Measurements from ENCODE around the gene COL7A1. TPM values are rescaled to one million over a fixed set of nuclear protein-coding genes. Genes with fewer than 3 reads are reported as not detected.
A peak's percentile ranks its signal among the peaks of the same experiment; 100 is the strongest.

COL7A1 gene
- polyA plus RNA-seq (ENCODE audit: insufficient read length in 3 of 3) = 10 to 100 TPM; 15.5 to 31.0 (median 30.0) TPM
- long read RNA-seq, donor 1 = 0 reads
- long read RNA-seq, donor 2 = 0 reads
- long read RNA-seq, donor 3 = 0 reads
- long read RNA-seq, donor 4, partial matches to known transcripts = 0 of 1 reads
- long read RNA-seq, donor 4, other reads (novel, unspliced or antisense) = 0 of 1 reads
- long read RNA-seq, donor 5 = 0 reads
- long read RNA-seq, donor 6, partial matches to known transcripts = 0 of 2 reads
- long read RNA-seq, donor 6, other reads (novel, unspliced or antisense) = 0 of 2 reads
- long read RNA-seq, donor 7, partial matches to known transcripts = 0 of 1 reads
- long read RNA-seq, donor 7, other reads (novel, unspliced or antisense) = 0 of 1 reads
- long read RNA-seq, donor 8, partial matches to known transcripts = 0 of 4 reads
- long read RNA-seq, donor 8, other reads (novel, unspliced or antisense) = 0 of 4 reads
- long read RNA-seq, donor 9 = 0 reads
- long read RNA-seq, donor 10, partial matches to known transcripts = 0 of 1 reads
- long read RNA-seq, donor 10, other reads (novel, unspliced or antisense) = 0 of 1 reads
- long read RNA-seq, donor 11 = 0 reads
- long read RNA-seq, donor 12 = 0 reads
- long read RNA-seq, donor 13 = 0 reads
- long read RNA-seq, donor 14 = 0 reads
- long read RNA-seq, donor 15, partial matches to known transcripts = 0 of 1 reads
- long read RNA-seq, donor 15, other reads (novel, unspliced or antisense) = 0 of 1 reads
- long read RNA-seq, donor 16, partial matches to known transcripts = 0 of 1 reads
- long read RNA-seq, donor 16, other reads (novel, unspliced or antisense) = 0 of 1 reads

DNA sequence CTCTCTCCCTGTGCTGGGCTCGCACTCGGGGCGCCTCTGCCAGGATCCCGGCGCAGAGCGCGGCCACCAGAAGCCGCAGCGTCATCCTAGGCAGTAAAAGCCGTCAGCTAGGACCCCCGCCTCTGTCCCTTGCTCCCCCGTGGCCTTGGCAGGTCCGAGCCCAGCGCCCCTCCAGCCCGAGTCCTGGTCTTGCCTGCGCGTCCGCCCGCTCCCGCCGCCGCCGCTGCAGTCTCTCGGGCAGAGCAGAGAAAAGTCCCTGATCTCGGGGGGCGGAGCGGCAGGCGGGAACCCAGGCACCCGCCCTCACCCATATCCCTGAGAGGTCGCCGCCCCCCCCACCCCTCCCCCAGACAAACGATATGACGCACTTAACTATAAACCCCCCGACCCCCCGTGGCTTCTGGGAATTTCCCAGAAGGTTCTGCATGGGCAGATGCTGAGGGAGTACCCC, at the start of gene COL7A1:
Gene COL7A1 (minus strand): TSS at position 255 of the 451 bp plus-strand sequence. CDS start 170 bp downstream, at position 85.
- DNase-seq (ENCODE audit: extremely low read depth in 1 of 11, low read depth in 9 of 11, low spot score in 4 of 11) = peak in 2 of 11 donors; percentile 15 to 25

DNA sequence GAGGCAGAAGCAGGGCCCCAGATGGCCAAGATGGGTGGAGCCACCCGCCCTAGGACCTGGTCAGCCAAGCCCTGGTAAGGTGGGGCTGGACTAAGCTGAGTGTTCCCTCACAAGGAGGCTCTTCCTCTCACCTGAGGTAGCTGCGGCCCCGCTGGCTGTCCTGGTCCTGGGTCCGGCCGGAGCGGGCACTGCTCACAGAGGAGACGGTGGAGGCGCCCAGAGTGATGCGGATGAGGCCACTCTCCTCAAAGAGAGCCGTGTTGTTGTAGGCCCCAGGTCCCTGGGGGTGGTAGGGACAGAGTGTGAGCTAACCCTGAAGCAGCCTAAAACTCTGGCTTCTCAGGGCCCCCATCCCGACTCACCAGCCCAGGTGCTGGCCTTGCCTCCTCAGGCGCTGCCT, 47.5 kb upstream of the COL7A1 start:
- DNase-seq (ENCODE audit: extremely low read depth in 1 of 11, low read depth in 9 of 11, low spot score in 4 of 11) = no peak

DNA sequence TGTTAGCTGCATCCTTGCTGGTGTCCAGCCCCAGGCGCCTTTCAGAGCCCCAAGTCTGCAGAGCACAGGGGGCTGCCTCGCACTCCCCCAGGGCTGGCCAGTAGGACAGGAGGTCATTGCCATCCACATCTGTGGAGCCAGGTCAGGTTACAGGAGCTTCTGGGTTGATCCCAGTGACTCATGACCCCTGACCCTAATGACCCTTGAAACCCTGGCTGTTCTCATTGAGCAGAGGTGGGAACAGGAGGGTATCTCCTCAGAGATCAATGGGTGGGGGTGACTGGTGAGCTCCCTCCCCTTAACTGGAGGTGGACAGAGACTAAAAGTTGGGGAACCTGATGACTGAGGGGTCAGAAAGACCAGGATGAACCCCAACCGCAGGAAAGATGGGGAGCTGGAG, 46.3 kb upstream of the COL7A1 start:
- no peak for DNase-seq (ENCODE audit: extremely low read depth in 1 of 11, low read depth in 9 of 11, low spot score in 4 of 11)

DNA sequence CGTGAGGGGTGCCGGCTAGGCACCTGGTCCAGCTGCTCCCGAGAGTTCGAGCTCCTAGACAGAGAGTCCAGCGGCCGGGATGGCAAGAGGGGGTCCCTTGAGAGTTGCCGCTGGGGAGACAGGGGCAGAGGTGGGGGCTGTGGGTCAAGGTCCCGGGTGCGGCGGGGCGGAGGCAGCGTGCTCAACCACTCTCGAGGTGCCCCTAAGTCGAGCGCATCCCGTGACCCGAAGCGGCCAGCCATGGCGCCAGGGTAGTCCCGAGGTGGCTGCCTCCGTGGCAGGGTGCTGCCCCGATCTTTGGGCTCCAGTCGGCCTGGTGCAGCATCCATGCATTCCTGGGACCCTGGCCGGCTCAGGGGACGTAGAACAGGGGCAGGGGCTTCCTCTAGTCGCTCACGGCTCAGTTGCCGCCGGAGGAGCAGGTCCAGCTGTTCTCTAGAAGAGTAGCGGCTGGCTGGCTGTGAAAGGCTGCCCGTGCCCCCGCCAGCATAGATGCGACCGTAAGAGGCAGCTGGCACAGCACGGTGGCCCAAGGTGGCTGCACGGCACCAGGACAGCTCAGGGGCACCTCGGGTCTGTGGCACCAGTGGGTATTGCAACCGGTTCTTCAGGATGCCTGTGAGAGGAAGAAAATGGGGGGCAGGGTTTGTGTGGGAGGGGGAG, 44.9 kb upstream of the COL7A1 start:
- no peak for DNase-seq (ENCODE audit: extremely low read depth in 1 of 11, low read depth in 9 of 11, low spot score in 4 of 11)

DNA sequence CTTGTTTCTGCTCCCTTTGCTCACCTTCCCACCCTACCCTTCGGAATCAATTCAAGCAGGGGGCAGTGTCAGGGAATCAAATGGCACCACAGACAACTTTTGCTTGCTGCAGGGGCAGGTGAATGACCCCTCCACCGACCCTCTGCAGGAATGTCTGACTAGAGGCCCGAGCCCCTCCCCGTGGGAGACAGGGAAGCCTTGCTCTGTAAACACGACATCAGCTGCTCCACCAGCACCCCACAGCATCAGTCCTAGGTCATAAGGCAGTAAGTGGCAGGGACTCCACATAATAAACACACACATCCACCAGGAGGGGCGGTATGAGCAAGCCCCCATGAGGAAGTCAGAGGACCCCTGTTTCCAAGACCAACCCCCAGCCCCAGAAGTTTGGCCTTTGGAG, 42.2 kb upstream of the COL7A1 start:
- no peak for DNase-seq (ENCODE audit: extremely low read depth in 1 of 11, low read depth in 9 of 11, low spot score in 4 of 11)

DNA sequence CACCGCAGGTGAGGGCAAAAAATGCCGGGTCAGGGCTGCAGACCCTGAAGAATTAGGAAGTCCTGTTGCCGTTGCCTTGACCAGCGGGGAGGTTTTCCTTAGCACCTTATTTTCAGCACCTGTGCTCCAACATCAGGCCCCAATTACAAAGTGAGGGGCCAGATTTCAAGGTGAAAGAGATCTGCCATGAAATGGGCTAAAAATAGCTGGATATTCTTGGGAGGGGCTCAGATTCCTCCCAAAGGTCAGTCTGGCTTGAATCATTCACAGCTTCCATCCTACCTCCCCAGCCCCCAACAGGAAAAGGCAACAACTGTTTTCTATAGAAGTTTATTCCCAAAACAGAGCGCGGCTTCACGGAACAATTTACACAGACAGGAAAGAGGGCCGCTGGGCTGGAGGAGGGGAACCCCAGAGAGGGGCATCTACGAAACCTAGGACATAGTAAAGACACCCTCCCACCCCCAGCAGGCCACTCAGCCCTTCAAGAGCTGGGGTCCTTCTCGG, 41.1 kb upstream of the COL7A1 start:
- no peak for DNase-seq (ENCODE audit: extremely low read depth in 1 of 11, low read depth in 9 of 11, low spot score in 4 of 11)

DNA sequence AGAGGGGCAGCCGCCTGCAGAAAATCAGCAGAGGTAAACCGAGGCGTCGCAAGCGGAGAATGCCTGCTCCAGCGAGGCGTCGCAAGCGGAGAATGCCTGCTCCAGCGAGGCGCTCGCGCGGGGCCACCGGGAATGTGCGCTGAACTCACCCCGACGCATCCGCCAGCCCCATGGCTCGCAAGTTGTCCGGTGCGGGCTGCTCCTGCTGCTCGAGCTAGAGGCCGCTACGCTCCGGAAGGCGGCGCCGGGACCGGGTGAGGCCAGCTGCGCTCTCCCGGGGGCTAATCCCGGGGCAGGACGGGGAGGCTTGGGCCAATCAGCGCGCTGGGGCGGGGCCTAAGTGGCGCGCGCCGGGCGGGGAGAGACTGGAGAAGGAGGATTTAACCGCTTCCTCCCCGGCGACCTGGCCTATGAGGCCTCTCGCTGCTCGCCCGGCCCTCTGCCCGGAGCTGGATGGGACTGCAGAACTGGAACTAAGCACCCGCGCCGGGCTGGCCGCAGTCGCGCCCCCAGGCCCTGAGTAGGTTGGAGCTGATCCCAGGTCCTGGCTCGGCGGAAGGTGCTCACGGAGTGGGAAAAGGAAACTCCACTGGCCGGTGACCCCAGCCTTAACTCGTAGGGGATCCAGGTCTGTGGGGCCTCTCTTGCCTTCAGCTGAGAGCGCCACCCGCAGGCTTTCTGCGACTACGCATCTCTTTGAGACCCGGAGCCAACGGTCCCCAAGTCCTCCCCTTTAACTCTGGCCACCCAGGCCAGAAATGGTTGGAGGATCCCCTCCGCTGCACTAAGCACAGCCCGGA, 40.3 kb upstream of the COL7A1 start, which contains the start of gene SLC26A6:
Gene SLC26A6 (minus strand): TSS at position 240 of the 800 bp plus-strand sequence. CDS start 68 bp downstream, at position 172.
- peak; percentile 83 to 97 (median 94) for DNase-seq (ENCODE audit: extremely low read depth in 1 of 11, low read depth in 9 of 11, low spot score in 4 of 11)

DNA sequence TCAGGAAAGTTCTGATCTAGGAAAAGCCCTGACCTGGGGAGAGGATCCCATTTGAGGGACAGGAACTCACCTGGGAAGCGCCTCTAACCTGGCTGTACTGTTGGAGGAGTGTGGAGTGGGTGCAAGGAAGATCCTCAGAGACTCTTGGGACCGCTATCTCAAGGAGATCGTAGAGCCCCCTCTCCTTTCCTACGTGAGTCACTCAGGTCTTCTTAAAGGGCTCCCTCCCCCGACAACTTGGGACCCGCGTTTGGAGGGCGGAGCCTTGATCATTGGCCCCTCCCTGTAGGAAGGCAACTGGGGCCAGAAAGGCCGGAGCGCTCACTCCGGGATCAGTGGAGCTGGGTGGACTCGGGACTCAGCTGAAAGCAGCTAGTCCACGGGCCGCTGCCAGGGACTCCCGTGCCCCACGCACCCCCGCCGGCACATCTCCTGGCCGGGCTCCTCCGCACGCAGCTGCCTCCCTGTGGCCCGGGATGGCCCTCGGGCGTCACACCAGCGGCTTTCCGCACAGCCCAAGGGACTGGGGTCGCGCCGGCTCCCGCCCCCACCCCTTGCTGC, 39.6 kb upstream of the COL7A1 start:
- no peak for DNase-seq (ENCODE audit: extremely low read depth in 1 of 11, low read depth in 9 of 11, low spot score in 4 of 11)

DNA sequence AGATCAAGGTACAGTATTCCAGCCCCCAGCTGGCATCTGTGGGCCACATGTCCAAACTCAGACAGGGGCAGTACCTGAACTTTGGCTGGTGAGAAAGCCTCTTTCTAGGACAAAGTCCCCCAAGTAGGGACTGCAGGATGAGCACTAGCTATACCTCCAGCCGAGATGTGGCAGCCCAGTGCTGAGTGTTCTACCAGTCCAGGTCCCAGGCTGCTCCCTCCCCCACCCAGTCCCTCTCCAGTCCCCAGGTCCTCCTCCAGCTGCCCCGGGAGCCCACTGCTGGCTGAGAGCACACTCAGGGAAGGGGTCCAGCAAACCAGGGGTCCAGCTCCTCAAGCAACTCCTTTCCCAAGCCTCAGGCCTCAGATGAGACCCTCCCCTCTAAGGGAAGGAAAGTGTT, 38.6 kb upstream of the COL7A1 start:
- DNase-seq (ENCODE audit: extremely low read depth in 1 of 11, low read depth in 9 of 11, low spot score in 4 of 11) = no peak

DNA sequence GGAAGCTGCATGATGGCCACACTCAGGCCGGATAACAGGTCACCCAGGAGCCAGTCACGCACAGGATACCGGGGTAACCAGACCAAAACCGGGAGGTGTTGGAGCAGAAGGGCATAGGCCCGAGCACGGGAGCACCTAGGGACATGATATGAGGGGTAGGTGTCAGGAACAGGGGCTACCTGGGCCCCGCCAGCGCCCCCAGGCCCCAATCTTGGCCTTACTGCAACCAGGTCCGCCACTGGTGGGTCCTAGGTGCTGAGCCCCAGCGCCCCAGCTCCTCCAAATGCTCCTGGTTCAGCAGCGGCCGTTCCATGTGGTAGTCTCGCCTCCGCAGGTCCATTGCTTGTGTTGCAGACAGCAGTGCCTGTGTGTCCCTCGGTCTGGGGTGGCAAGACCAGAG, 38.1 kb upstream of the COL7A1 start:
- no peak for DNase-seq (ENCODE audit: extremely low read depth in 1 of 11, low read depth in 9 of 11, low spot score in 4 of 11)

DNA sequence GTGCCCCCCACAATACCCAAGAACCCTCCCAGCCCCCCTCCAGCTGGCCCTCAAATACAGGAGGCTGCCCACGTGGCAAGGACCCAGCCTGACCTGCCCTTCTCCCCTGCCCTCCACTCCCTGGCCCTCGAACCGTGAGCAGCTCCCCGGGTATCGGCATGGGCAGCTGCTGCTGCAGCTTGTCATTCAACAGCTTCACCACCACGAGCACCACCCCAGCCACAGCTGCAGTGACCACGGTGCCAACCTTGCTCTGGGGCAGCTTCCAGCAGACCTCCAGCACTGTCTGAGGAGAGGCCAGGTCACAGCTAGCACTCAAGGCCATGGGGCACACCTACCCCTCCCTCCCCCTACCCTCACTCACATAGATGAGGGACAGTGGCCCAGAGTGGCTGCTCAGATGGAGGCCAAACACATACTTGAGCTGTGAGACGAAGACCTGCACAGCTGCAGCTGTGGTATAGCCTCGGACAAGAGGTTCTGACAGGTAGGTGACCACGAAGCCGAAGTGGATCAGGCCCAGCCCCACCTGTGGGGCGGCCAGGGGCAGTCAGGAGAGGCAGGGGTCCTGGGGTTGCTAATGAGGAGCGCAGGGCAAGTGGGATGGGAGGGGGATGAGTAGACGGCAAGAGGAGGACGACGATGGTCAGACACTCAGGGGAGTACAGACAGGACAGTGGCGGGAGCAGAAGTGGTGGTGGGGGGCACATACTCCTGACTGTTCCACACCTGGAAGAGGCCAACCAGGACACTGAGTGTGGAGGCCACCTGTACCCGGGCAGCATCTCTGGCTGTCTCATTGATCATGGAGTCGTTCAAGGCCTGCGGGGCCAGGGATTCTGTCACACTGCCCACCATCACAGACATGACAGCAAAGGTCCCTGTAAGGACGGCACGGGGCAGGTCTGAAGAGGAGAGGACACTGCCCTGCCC, 36.7 kb upstream of the COL7A1 start:
- DNase-seq (ENCODE audit: extremely low read depth in 1 of 11, low read depth in 9 of 11, low spot score in 4 of 11) = no peak

DNA sequence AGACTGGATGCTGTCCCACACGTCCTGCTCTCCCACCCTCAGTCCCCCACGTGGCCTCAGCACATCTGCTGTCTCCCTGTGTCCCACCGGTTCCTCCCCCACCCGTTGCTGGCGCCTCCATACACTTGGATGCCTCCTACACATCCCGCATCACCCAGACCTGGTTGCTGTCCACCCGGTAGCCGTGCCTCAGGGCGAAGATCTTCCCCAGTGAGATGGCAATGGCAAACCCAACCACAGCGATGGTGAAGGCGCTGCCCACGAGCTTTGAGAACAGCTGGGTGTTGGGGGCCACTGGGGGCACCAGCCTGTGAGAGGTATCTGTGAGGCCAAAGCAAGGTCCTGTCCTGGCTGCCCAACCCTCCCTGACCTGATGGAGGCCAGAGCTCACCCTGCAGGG, 35.7 kb upstream of the COL7A1 start:
- no peak for DNase-seq (ENCODE audit: extremely low read depth in 1 of 11, low read depth in 9 of 11, low spot score in 4 of 11)

DNA sequence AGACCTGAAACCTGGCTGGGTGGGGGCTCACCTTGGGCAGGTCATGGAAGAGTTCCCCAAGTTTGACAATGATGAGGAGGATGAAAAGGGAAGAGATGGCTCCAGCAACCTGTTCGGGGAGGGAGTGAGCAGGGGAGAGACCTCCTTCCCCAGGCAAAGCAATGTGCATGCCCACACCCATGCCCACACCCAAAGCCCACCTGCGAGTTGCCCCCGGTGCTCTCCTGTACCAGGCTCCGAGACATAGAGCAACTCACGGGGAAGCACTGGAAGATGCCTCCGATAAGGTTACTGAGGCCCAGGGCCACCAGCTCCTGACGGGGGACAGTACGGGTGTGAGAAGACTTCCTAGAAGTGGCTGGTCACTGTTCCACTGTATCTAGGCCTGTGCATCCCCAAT, 35.3 kb upstream of the COL7A1 start:
- no peak for DNase-seq (ENCODE audit: extremely low read depth in 1 of 11, low read depth in 9 of 11, low spot score in 4 of 11)

DNA sequence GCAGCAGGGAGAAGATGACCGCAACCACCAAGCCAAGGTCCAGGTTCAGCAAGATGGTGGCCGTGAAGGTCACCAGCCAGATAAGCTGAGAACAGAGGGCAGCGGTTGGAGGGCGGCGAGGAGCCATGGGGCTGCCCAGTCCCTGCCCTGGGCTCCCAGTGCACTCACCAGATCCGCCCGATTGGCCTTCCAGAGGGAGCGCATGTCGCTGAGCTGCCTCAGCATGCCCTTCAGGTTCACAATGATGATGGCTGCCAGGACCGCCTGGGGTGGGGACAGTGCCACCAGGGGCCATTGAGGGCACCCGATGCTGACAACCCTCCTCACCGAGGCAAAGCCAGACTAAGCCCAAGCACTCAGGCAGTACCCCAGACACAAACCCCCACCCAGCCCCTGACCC, 34.8 kb upstream of the COL7A1 start:
- DNase-seq (ENCODE audit: extremely low read depth in 1 of 11, low read depth in 9 of 11, low spot score in 4 of 11) = no peak

DNA sequence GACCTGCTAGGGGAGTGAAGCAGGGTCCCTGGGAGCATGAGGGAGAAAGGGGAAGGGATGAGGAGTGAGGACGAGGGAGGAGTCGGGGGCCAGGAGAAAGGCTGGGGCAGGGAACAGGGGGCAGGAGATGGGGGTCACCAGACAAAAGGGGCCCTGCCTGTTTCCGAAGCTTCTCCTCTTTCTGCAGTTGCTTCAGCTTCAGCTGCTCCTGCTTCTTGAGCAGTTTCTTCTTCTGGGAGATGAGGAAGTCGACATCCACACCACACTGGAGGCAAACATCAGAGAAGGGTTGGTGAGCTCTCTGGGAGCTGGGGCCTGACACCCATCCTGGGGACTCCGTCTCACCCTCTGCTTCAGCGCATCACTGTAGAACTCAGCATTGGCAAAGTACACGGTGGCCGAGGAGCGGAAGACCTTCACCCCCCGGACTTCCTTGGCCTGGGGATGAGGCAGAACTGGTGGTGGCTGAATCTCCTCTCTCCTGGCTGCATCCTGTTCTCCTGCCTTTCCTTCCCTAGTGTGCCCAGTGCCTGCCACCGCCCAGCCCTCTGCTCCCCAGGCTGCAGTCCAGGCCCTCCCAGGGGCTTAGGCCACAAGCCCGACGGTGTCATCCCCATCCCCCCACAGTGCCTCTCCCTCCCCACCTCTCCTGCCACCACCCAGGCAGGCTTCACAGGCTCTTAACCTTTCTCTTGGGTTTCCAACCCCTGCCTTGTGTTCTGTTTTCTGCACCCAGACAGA, 33.3 kb upstream of the COL7A1 start:
- DNase-seq (ENCODE audit: extremely low read depth in 1 of 11, low read depth in 9 of 11, low spot score in 4 of 11) = no peak

DNA sequence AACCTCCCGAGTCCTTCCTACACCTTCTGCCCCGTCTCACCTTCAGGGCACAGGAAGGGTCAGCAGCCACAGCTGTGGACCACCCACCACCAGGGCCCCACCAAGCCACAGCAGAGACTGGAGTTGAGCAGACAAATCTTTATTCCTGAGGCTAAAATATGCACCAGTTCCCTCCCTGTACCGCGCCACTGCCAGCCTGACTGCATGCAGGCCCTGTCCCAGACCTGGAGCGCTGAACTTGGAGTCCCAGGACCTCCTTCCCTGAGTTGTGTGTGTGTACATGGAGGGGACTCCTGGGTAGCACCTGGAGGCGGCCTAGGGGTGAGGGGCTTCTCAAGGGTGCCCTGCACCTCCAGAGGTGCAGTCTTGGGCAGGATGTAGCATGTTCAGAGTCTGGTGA, 30.5 kb upstream of the COL7A1 start:
- DNase-seq (ENCODE audit: extremely low read depth in 1 of 11, low read depth in 9 of 11, low spot score in 4 of 11) = no peak

DNA sequence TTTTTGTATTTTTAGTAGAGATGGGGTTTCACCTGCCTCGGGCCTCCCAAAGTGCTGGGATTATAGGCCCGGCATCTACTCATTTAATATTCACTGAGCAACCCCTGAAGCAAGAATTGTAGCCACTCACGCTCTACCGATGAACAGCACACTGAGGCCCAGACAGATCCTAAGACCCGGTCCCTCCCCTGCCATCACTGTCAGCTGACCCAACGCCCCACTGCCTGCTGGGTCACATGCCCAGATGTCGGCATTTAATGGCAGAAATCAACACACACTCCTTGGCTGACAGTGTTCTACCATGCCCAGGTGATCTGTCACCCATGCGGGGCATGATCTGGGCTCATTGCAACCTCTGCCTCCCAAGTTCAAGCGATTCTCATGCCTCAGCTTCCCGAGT, 29.6 kb upstream of the COL7A1 start:
- DNase-seq (ENCODE audit: extremely low read depth in 1 of 11, low read depth in 9 of 11, low spot score in 4 of 11) = no peak
